Measurements from ENCODE around the gene DENND2D.

DNA sequence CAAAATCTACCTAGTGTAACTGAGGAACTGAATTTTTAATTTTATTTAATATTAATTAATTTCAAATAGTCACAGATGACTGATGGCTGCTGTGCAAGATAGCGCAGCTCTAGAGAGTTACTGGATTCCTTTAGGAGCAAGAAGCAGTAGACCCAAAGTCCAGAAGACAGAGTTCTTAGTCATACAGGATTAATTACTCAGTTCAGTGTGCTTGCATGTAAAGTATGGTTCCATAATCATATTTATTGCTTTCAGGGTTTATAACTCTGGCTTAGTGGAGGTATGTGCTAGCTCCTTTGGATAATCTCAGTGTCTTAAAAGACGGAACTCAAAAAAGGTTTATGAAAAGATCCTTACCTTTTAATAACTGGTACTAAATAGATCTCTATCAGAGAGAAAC lies 43.0 kb downstream of the DENND2D start:
- TF ChIP-seq POLR2A (IDR thresholded peaks at IDR 0.05) (no peak), POLR2AphosphoS5 (IDR thresholded peaks at IDR 0.05) (no peak)
- TF ChIP-seq, protein P1, sequence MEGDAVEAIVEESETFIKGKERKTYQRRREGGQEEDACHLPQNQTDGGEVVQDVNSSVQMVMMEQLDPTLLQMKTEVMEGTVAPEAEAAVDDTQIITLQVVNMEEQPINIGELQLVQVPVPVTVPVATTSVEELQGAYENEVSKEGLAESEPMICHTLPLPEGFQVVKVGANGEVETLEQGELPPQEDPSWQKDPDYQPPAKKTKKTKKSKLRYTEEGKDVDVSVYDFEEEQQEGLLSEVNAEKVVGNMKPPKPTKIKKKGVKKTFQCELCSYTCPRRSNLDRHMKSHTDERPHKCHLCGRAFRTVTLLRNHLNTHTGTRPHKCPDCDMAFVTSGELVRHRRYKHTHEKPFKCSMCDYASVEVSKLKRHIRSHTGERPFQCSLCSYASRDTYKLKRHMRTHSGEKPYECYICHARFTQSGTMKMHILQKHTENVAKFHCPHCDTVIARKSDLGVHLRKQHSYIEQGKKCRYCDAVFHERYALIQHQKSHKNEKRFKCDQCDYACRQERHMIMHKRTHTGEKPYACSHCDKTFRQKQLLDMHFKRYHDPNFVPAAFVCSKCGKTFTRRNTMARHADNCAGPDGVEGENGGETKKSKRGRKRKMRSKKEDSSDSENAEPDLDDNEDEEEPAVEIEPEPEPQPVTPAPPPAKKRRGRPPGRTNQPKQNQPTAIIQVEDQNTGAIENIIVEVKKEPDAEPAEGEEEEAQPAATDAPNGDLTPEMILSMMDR (IDR thresholded peaks at IDR 0.05): no peak

Data from breast epithelium (tissue), 3 donors.